ENCODE results near the gene SLK.

DNA sequence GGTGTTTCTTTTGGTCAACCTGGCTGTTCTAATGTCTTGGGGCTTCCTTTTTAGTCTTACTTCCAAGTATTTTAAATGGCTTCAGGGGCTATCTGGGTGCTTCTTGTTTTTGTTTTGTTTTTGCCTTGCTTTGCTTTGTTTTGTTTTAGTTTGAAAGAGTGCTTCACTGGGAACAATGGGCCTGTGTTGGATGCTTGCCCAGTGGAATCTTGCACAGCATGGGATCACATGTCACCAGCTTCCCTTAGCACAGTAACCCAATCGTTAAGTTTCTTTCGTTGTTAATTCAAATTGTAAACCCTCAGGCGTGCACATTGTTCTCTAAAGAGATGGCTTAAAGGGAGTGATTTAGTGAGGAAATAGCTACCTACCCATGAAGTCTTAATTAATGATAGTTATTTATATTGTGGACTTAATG is 109.8 kb downstream of the SLK start:
- TF ChIP-seq FOXM1 (IDR thresholded peaks at IDR 0.05; ENCODE audit: low read depth) (no peak), EZH2phosphoT487 (IDR thresholded peaks at IDR 0.05; ENCODE audit: borderline replicate concordance, low read depth) (no peak), POLR2AphosphoS5 (IDR thresholded peaks at IDR 0.05; ENCODE audit: low read depth, low read length) (no peak), RFX5 (IDR thresholded peaks at IDR 0.05; ENCODE audit: low read length) (no peak), YY1 (IDR thresholded peaks at IDR 0.05; ENCODE audit: low read depth) (no peak), MXI1 (IDR thresholded peaks at IDR 0.05; ENCODE audit: low read depth, low read length) (no peak), SIN3A (IDR thresholded peaks at IDR 0.05; ENCODE audit: borderline replicate concordance, low read depth, low read length) (no peak), MEF2A (IDR thresholded peaks at IDR 0.05; ENCODE audit: borderline replicate concordance, low read depth) (no peak), EP300 (IDR thresholded peaks at IDR 0.05; ENCODE audit: borderline replicate concordance in 1 of 2, low read depth in 1 of 2, low read length in 1 of 2) (no peak), RAD21 (IDR thresholded peaks at IDR 0.05; ENCODE audit: low read length) (no peak)
- TF ChIP-seq, protein P1, sequence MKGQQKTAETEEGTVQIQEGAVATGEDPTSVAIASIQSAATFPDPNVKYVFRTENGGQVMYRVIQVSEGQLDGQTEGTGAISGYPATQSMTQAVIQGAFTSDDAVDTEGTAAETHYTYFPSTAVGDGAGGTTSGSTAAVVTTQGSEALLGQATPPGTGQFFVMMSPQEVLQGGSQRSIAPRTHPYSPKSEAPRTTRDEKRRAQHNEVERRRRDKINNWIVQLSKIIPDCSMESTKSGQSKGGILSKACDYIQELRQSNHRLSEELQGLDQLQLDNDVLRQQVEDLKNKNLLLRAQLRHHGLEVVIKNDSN (IDR thresholded peaks at IDR 0.05; ENCODE audit: borderline replicate concordance, low read depth) = no peak
- TF ChIP-seq, protein P2, sequence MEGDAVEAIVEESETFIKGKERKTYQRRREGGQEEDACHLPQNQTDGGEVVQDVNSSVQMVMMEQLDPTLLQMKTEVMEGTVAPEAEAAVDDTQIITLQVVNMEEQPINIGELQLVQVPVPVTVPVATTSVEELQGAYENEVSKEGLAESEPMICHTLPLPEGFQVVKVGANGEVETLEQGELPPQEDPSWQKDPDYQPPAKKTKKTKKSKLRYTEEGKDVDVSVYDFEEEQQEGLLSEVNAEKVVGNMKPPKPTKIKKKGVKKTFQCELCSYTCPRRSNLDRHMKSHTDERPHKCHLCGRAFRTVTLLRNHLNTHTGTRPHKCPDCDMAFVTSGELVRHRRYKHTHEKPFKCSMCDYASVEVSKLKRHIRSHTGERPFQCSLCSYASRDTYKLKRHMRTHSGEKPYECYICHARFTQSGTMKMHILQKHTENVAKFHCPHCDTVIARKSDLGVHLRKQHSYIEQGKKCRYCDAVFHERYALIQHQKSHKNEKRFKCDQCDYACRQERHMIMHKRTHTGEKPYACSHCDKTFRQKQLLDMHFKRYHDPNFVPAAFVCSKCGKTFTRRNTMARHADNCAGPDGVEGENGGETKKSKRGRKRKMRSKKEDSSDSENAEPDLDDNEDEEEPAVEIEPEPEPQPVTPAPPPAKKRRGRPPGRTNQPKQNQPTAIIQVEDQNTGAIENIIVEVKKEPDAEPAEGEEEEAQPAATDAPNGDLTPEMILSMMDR (IDR thresholded peaks at IDR 0.05) = no peak
- TF ChIP-seq, protein P3, sequence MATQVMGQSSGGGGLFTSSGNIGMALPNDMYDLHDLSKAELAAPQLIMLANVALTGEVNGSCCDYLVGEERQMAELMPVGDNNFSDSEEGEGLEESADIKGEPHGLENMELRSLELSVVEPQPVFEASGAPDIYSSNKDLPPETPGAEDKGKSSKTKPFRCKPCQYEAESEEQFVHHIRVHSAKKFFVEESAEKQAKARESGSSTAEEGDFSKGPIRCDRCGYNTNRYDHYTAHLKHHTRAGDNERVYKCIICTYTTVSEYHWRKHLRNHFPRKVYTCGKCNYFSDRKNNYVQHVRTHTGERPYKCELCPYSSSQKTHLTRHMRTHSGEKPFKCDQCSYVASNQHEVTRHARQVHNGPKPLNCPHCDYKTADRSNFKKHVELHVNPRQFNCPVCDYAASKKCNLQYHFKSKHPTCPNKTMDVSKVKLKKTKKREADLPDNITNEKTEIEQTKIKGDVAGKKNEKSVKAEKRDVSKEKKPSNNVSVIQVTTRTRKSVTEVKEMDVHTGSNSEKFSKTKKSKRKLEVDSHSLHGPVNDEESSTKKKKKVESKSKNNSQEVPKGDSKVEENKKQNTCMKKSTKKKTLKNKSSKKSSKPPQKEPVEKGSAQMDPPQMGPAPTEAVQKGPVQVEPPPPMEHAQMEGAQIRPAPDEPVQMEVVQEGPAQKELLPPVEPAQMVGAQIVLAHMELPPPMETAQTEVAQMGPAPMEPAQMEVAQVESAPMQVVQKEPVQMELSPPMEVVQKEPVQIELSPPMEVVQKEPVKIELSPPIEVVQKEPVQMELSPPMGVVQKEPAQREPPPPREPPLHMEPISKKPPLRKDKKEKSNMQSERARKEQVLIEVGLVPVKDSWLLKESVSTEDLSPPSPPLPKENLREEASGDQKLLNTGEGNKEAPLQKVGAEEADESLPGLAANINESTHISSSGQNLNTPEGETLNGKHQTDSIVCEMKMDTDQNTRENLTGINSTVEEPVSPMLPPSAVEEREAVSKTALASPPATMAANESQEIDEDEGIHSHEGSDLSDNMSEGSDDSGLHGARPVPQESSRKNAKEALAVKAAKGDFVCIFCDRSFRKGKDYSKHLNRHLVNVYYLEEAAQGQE (IDR thresholded peaks at IDR 0.05; ENCODE audit: low read depth, low read length) = no peak
- TF ChIP-seq, protein P4, sequence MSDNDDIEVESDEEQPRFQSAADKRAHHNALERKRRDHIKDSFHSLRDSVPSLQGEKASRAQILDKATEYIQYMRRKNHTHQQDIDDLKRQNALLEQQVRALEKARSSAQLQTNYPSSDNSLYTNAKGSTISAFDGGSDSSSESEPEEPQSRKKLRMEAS (IDR thresholded peaks at IDR 0.05; ENCODE audit: low read depth) = no peak
